Embryonic facial prominence (tissue), 1 donor: ENCODE measurements around the gene PLK4.
"Not testable (repeated sequence)": the region's sequence is repeated elsewhere in the genome, so short reads cannot be mapped to it uniquely, and the experiment has no call there.

Experiments
- DNase-seq: peaks from one replicate; pipeline ENCODE4 v3.0.0-alpha.2; 2016; ENCODE audit errors: extremely low spot score

The PLK4 gene

GRCh38 chr4:127905029-127905428 is 24.3 kb downstream of the PLK4 start:
- DNase-seq, result no peak

GRCh38 chr4:127916512-127916911 is 35.8 kb downstream of the PLK4 start:
- DNase-seq, result no peak

- DNase-seq, result no peak
These were observed 36.5 kb downstream of the PLK4 start for GRCh38 chr4:127917151-127917550.

GRCh38 chr4:127920521-127920920 is 39.8 kb downstream of the PLK4 start:
- DNase-seq, result no peak

- no peak for DNase-seq
These were observed 41.5 kb downstream of the PLK4 start for GRCh38 chr4:127922226-127922625.

GRCh38 chr4:127925720-127926119 is 45.0 kb downstream of the PLK4 start:
- DNase-seq, result not testable (repeated sequence)

- DNase-seq, result no peak
These were observed 49.5 kb downstream of the PLK4 start for GRCh38 chr4:127930175-127930574.

- not testable (repeated sequence) for DNase-seq
These were observed 51.1 kb downstream of the PLK4 start for GRCh38 chr4:127931836-127932235.

GRCh38 chr4:127936974-127937373 is 56.3 kb downstream of the PLK4 start:
- DNase-seq, result no peak
